Measurements from ENCODE around the gene RDH13.
"Not testable (repeated sequence)": the region's sequence is repeated elsewhere in the genome, so short reads cannot be mapped to it uniquely, and the experiment has no call there.

RDH13 gene

GRCh38 chr19:55031178-55031577 lies 31.8 kb downstream of the RDH13 start:
- Mint-ChIP-seq H3K36me3 (ENCODE audit: low read depth) (peaks cover 2% of the 10 kb centered on the region), H3K4me1 (ENCODE audit: low read depth) (peaks cover 4% of the 10 kb centered on the region), H3K9me3 (peaks cover 2% of the 10 kb centered on the region), H3K4me3 (no peak overlapping the region), H3K27me3 (no peaks in the 10 kb centered on the region), H3K27ac (no peak overlapping the region)

- H3K27ac Mint-ChIP-seq = no peak overlapping the region
Observed at GRCh38 chr19:55028757-55029156, 34.2 kb downstream of the RDH13 start.

GRCh38 chr19:55027472-55028337 lies 35.2 kb downstream of the RDH13 start:
- H3K4me1 Mint-ChIP-seq (ENCODE audit: low read depth) = peaks cover 4% of the 10 kb centered on the region
- H3K4me3 Mint-ChIP-seq = no peak overlapping the region
- H3K27me3 Mint-ChIP-seq = no peaks in the 10 kb centered on the region
- peaks cover 5% of the 10 kb centered on the region for H3K36me3 Mint-ChIP-seq (ENCODE audit: low read depth)
- peaks cover 12% of the 10 kb centered on the region for H3K9me3 Mint-ChIP-seq
- no peak overlapping the region for H3K27ac Mint-ChIP-seq

More at GRCh38 chr19:55028757-55029156, 34.2 kb downstream of the RDH13 start:
- H3K36me3 Mint-ChIP-seq (ENCODE audit: low read depth) = peaks cover 5% of the 10 kb centered on the region
- H3K4me3 Mint-ChIP-seq = no peak overlapping the region
- no peaks in the 10 kb centered on the region for H3K27me3 Mint-ChIP-seq
- H3K9me3 Mint-ChIP-seq = peaks cover 9% of the 10 kb centered on the region
- H3K4me1 Mint-ChIP-seq (ENCODE audit: low read depth) = peaks cover 4% of the 10 kb centered on the region

- H3K27me3 Mint-ChIP-seq; H3K27ac Mint-ChIP-seq; H3K36me3 Mint-ChIP-seq (ENCODE audit: low read depth); H3K4me1 Mint-ChIP-seq (ENCODE audit: low read depth); H3K4me3 Mint-ChIP-seq: not testable (repeated sequence)
- H3K9me3 Mint-ChIP-seq = peaks cover 12% of the 10 kb centered on the region
Observed at GRCh38 chr19:55027140-55027471, 35.8 kb downstream of the RDH13 start.

GRCh38 chr19:55024111-55024510 lies 38.8 kb downstream of the RDH13 start:
- peaks cover 12% of the 10 kb centered on the region for H3K9me3 Mint-ChIP-seq
- no peak overlapping the region for H3K27ac Mint-ChIP-seq
- no peak overlapping the region for H3K4me3 Mint-ChIP-seq
- peaks cover 4% of the 10 kb centered on the region for H3K4me1 Mint-ChIP-seq (ENCODE audit: low read depth)
- H3K27me3 Mint-ChIP-seq = no peaks in the 10 kb centered on the region
- peaks cover 12% of the 10 kb centered on the region for H3K36me3 Mint-ChIP-seq (ENCODE audit: low read depth)

- H3K4me3 Mint-ChIP-seq; H3K4me1 Mint-ChIP-seq (ENCODE audit: low read depth); H3K27me3 Mint-ChIP-seq; H3K36me3 Mint-ChIP-seq (ENCODE audit: low read depth); H3K27ac Mint-ChIP-seq; H3K9me3 Mint-ChIP-seq: not testable (repeated sequence)
Observed at GRCh38 chr19:55020351-55020750, 42.6 kb downstream of the RDH13 start.

GRCh38 chr19:55018633-55019032 lies 44.3 kb downstream of the RDH13 start:
- Mint-ChIP-seq H3K27me3 (no peaks in the 10 kb centered on the region), H3K4me1 (ENCODE audit: low read depth) (no peaks in the 10 kb centered on the region), H3K9me3 (peaks cover 2% of the 10 kb centered on the region), H3K36me3 (ENCODE audit: low read depth) (peaks cover 13% of the 10 kb centered on the region), H3K27ac (no peak overlapping the region), H3K4me3 (no peak overlapping the region)

GRCh38 chr19:55018216-55018615 lies 44.7 kb downstream of the RDH13 start:
- no peak overlapping the region for H3K4me3 Mint-ChIP-seq
- no peaks in the 10 kb centered on the region for H3K9me3 Mint-ChIP-seq
- H3K27me3 Mint-ChIP-seq = no peaks in the 10 kb centered on the region
- no peak overlapping the region for H3K27ac Mint-ChIP-seq
- no peaks in the 10 kb centered on the region for H3K4me1 Mint-ChIP-seq (ENCODE audit: low read depth)
- H3K36me3 Mint-ChIP-seq (ENCODE audit: low read depth) = peaks cover 17% of the 10 kb centered on the region

- no peaks in the 10 kb centered on the region for H3K27me3 Mint-ChIP-seq
- H3K27ac Mint-ChIP-seq = no peak overlapping the region
- H3K36me3 Mint-ChIP-seq (ENCODE audit: low read depth) = peaks cover 18% of the 10 kb centered on the region
- H3K4me3 Mint-ChIP-seq = no peak overlapping the region
- no peaks in the 10 kb centered on the region for H3K4me1 Mint-ChIP-seq (ENCODE audit: low read depth)
- H3K9me3 Mint-ChIP-seq = peaks cover under 1% of the 10 kb centered on the region
Observed at GRCh38 chr19:55016017-55016416, 46.9 kb downstream of the RDH13 start.

GRCh38 chr19:55015126-55015525 lies 47.8 kb downstream of the RDH13 start:
- Mint-ChIP-seq H3K27me3 (no peaks in the 10 kb centered on the region), H3K9me3 (peaks cover 8% of the 10 kb centered on the region), H3K27ac (no peak overlapping the region), H3K4me1 (ENCODE audit: low read depth) (no peaks in the 10 kb centered on the region), H3K36me3 (ENCODE audit: low read depth) (peaks cover 22% of the 10 kb centered on the region), H3K4me3 (no peak overlapping the region)

- peaks cover 22% of the 10 kb centered on the region for H3K36me3 Mint-ChIP-seq (ENCODE audit: low read depth)
- no peaks in the 10 kb centered on the region for H3K27me3 Mint-ChIP-seq
- no peak overlapping the region for H3K27ac Mint-ChIP-seq
- no peaks in the 10 kb centered on the region for H3K4me1 Mint-ChIP-seq (ENCODE audit: low read depth)
- H3K9me3 Mint-ChIP-seq = peaks cover 8% of the 10 kb centered on the region
- no peak overlapping the region for H3K4me3 Mint-ChIP-seq
Observed at GRCh38 chr19:55014714-55015113, 48.2 kb downstream of the RDH13 start.

GRCh38 chr19:55013596-55013995 lies 49.4 kb downstream of the RDH13 start:
- no peak overlapping the region for H3K4me3 Mint-ChIP-seq
- H3K36me3 Mint-ChIP-seq (ENCODE audit: low read depth) = peaks cover 32% of the 10 kb centered on the region
- H3K27me3 Mint-ChIP-seq = no peaks in the 10 kb centered on the region
- H3K9me3 Mint-ChIP-seq = peaks cover 16% of the 10 kb centered on the region
- H3K27ac Mint-ChIP-seq = no peak overlapping the region
- no peaks in the 10 kb centered on the region for H3K4me1 Mint-ChIP-seq (ENCODE audit: low read depth)

- no peaks in the 10 kb centered on the region for H3K27me3 Mint-ChIP-seq
- no peaks in the 10 kb centered on the region for H3K4me1 Mint-ChIP-seq (ENCODE audit: low read depth)
- peaks cover 28% of the 10 kb centered on the region for H3K9me3 Mint-ChIP-seq
- no peak overlapping the region for H3K4me3 Mint-ChIP-seq
- no peak overlapping the region for H3K27ac Mint-ChIP-seq
- H3K36me3 Mint-ChIP-seq (ENCODE audit: low read depth) = peaks cover 36% of the 10 kb centered on the region
Observed at GRCh38 chr19:55012306-55012705, 50.6 kb downstream of the RDH13 start.

GRCh38 chr19:55010561-55010960 lies 52.4 kb downstream of the RDH13 start:
- not testable (repeated sequence) for H3K27ac Mint-ChIP-seq; H3K27me3 Mint-ChIP-seq; H3K4me3 Mint-ChIP-seq; H3K4me1 Mint-ChIP-seq (ENCODE audit: low read depth)
- Mint-ChIP-seq H3K9me3 (peaks cover 39% of the 10 kb centered on the region), H3K36me3 (ENCODE audit: low read depth) (peaks cover 47% of the 10 kb centered on the region)

- not testable (repeated sequence) for H3K27ac Mint-ChIP-seq, H3K27me3 Mint-ChIP-seq, H3K4me3 Mint-ChIP-seq
- peaks cover 49% of the 10 kb centered on the region for H3K36me3 Mint-ChIP-seq (ENCODE audit: low read depth)
- H3K9me3 Mint-ChIP-seq = peaks cover 53% of the 10 kb centered on the region
- H3K4me1 Mint-ChIP-seq (ENCODE audit: low read depth) = peaks cover 14% of the 10 kb centered on the region
Observed at GRCh38 chr19:55008781-55009180, 54.2 kb downstream of the RDH13 start.

GRCh38 chr19:55008189-55008588 lies 54.8 kb downstream of the RDH13 start:
- Mint-ChIP-seq H3K4me1 (ENCODE audit: low read depth) (peaks cover 14% of the 10 kb centered on the region), H3K36me3 (ENCODE audit: low read depth) (peaks cover 43% of the 10 kb centered on the region), H3K9me3 (peaks cover 54% of the 10 kb centered on the region)
- not testable (repeated sequence) for H3K27ac Mint-ChIP-seq, H3K4me3 Mint-ChIP-seq, H3K27me3 Mint-ChIP-seq
